Glomerular endothelial cell (primary cell): ENCODE measurements around the gene RNF223. TPM values are rescaled to one million over a fixed set of nuclear protein-coding genes. Genes with fewer than 3 reads are reported as not detected.
"Not testable (repeated sequence)": the region's sequence is repeated elsewhere in the genome, so short reads cannot be mapped to it uniquely, and the experiment has no call there.

Source experiments
- DNase-seq: peaks from one replicate; pipeline ENCODE4 v3.0.0-alpha.2; 2011; ENCODE audit warnings: low read depth, low spot score; ENCODE audit errors: extremely low read depth
- total RNA-seq: library from RNA; depleted of rRNA; stranded (reverse); fragments of >200 nt; gene quantifications from 2 replicates; pipeline ENCODE4 v1.2.3, GENCODE V29; 2015

RNF223 gene
- total RNA-seq, 1 donor from 2014 or later, result not detected

DNA sequence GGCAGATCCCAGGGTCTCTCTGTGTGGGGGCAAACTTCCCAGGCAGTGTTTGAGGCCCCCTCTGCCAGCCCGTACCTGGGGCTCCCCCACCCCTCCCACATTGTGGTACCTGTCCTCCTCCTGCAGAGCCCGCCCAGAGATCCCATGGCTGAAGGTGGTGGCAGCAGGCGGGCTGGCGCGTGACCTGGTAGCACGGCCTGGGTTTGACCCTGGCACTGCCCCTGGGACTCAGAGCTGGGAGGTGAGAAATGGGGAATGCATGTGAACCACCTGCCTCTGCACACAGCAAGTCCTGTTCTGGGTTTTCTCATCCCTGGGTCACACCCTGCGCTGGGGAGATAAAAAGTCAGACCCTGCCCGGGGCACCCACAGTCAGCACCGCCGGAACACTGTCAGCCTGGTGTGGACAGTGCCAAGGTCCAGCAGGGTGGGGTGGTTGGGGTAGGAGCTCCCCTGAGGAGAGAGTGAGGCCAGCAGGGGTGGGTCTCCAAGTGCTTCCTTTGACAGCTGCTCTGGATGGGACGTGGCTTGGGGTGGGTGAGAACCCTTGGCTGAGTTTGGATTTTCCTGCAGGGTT lies 42.4 kb downstream of the RNF223 start:
- no peak for DNase-seq

DNA sequence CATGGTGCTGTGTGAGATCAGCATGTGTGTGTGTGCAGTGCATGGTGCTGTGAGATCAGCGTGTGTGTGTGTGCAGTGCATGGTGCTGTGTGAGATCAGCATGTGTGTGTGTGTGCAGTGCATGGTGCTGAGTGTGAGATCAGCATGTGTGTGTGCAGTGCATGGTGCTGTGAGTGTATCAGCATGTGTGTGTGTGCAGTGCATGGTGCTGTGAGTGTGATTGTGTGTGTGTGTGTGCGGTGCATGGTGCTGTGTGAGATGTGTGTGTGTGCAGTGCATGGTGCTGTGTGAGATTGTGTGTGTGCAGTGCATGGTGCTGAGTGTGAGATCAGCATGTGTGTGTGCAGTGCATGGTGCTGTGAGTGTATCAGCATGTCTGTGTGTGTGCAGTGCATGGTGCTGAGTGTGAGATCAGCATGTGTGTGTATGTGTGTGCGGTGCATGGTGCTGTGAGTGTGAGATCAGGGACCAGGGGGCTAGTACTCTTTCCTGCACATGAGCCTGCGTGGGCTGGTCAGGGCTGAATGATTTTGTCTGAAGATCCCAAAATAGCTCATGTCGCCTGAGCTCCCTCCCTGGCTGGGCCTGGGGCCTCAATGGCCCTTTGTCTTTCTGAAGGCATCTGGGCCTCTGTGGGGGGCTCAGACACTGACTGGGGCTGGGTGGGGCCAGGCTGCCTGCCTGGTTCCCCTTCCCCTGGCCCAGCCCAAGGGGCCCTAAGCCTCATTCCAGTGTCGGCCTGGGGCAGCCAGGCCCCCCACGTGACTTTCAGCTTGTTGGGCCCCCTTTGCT lies 43.0 kb downstream of the RNF223 start:
- not testable (repeated sequence) for DNase-seq

DNA sequence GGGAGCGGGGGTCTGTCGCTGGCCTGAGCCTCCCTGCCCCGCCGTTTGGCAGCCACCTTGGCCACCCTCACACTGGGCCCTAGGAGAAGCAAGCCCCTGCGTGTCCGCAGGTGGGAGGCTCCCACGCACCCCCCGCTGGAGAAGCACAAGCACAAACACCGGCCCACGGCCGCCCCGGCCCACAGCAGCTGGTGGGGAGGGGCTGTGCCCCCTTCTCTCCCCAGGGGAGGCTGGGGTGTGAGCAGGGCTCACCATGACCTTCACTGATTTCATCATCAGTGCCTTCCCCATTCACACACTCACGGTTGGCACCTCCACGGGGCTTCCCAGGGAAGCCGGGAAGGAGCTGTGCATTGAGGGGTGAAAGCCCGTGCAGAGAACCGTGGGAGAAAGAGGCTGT lies 46.3 kb downstream of the RNF223 start:
- DNase-seq, result no peak

DNA sequence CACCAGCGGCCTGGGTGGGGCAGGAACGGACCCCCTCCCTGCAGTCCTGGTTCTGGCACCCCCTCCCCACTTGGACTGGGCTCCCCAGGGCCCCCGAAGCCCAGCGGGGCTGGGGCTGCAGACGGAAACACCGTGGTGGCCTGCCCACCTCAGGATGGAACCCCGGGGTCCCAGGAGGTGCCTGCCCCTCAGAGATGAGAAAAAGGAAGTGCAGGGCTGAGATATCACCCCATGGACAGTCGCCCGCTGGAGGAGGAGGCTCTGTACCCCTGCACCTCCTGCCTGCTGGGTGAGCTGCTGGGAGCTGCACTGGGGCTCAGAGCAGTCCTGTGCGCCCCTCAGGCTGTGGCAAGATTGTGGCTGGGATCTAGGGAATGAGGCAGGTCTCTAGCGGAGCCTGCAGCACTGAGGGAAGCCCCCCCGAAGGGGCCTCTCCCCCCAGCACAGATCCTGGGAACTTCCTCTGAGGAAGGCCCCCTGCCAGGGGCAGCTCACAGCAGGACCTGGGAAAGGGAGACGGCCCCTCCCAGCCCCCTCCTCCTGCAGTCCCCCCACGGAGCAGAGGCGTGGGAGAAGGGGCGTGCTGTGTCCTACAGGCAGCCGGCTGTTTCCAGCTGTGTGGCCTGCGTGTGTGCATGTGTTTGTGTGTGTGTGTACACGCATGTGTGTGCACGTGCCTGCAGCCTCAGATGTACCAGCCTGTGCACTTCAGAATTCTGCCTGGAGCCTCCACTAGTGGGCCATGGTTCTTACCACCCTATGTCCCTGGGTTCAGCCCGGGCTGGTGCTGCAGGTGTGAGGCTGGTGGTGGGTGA lies 47.3 kb downstream of the RNF223 start:
- no peak for DNase-seq

DNA sequence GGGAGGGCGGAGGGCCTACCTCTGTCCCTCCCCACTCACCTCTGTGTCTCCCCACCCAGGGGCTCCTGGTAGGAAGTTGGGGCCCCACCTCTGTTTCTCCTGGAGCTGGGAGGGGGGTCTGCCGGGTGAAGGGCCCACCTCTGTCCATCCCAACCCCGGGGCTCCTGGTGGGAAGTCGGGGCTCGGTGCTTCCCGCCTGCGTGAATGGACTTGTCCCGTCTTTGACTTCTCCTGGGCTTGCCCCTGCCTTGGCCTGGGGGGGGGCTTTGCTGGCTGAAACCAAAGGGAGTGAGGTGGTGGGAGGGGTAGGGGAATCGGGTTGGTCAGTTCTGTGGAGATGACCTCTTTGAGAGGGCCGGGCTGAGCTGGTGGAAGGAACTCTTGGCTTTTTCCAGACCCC lies 48.4 kb downstream of the RNF223 start:
- no peak for DNase-seq

DNA sequence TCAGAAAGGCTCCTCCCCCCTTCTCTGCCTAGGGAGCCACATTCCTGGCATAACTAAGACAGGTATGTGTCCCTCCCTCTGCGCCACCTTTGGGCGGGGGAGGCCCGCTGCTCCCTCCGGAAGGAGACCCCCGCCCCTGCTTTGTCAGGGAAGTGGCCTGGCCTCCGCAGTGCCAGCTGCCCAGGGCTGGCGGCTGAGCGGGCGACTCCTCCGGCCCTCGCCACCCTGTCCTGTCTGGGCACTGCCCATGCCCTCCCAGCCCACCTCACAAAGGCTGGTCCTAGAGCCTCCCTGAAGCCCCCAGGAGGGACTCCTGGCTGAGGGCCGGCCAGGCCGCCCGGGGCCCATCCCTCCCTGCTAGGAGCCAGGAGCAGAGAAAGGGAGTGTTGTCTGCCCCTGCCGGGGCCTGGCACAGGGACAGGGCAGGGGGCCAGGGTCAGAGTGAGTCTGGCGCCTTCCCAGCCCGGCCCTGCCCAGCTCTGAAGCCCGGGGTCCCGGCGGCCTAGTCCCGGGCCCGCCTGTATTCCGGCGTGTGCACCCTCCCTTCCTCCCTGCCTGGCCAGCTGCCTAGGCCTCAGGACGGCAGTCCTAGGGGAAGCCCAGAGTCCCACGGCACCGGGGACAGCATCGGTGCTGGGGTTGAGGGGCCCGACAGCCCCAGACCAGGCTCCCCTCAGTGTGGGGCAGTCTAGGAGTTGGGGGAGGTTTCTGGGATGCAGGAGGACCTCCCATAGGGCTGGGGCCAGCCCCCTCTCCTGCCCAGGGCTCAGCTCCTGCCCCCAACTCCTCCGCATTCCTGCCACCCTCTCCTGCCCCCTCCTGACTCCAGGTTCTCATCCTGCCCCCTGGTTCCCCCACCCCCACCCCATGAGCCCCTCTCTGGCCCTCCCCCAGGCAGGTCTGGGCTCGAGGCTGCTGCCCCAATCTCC lies 49.1 kb downstream of the RNF223 start:
- no peak for DNase-seq

DNA sequence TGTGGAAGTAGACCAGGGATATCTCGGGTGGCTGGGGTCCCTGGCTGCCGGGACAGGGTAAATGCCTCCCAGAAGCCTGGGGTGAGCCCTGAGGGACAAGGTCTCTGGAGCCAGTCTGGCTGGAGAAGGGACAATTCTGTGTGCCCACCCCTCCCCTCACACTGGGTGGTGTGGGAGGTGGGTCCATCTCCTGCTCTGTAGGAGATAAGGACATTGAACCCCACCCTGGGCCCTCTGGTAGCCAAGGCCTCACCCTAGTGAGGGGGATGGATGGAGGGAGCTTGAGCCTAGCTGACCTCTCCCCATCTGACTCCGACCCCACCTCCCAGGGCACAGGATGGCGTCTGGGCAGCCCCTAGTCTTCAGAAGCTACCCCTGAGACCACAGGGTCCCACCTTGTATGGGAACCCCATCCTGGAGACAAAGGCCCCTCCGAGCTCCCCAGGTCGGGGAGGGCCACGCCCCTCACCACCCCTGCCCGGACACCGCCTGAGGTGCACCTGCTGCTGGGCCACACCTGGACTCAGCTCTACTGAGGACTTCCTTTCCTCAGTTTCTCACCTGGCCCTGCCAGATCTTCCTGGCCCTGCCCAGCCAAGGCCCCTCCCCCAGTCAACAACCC lies 49.8 kb downstream of the RNF223 start:
- DNase-seq, result no peak

DNA sequence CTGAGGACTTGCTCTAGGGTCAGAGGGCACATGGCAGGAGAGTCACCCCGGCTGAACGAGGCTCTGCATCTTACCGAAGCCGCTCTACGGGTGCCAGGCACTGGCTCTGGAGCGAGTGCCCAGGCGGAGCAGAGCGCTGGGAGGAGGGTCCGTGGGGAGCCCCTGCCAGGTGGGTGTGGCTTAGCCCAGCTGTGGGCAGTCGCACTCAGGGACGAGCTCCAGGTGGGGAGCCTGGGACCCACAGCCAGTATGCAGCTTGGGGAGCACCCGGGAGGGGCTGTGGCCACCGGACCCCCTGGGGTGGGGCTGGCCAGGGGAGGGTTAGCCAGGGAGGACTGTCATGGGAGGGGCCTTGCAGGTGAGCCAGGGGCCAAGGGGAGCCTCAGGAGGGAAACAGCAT lies 50.4 kb downstream of the RNF223 start:
- no peak for DNase-seq

DNA sequence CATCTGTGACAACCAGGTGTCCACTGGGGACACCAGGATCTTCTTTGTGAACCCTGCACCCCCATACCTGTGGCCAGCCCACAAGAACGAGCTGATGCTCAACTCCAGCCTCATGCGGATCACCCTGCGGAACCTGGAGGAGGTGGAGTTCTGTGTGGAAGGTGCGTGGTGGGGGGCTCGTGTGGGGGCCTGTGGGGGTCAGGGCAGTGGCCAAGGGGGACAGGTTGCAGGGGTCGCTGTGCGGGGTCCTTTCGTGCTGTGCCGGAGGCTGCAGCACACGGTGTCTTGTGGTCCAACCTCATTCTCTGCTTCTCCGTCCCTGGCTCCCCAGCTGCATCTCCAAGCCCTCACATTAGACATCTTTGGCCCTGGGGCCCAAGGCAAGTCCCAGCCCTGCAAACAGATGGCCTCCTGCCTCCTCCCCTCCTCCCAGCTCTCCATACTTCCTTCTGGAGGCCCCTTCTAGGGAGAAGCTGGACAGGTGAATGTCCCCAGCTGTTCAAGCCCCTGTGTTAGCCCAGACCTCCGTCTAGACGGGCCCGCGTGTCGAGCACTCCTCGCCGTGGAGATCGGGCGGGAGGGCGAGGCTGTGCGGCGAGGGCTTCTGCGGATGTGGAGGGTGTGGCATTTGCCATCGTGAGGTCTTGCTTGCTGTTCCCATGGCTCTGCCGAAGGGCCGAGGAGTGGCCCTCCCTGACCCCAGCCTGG lies 51.6 kb downstream of the RNF223 start:
- DNase-seq, result no peak

DNA sequence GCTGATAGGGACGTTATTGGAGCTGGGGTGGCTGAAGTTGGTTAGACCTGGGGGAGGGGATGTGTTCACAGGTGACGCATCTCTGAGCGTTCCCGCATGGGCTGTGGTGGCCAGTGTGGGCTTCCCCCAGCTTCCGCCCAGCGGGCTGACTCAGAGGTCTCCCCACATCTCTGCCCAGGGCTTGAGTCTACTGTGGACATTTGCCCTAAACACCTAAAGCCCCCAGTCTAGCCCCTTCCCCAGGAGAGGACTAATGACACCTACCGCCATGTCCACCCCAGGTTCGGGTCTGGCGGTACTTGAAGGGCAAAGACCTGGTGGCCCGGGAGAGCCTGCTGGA lies 52.2 kb downstream of the RNF223 start:
- no peak for DNase-seq

DNA sequence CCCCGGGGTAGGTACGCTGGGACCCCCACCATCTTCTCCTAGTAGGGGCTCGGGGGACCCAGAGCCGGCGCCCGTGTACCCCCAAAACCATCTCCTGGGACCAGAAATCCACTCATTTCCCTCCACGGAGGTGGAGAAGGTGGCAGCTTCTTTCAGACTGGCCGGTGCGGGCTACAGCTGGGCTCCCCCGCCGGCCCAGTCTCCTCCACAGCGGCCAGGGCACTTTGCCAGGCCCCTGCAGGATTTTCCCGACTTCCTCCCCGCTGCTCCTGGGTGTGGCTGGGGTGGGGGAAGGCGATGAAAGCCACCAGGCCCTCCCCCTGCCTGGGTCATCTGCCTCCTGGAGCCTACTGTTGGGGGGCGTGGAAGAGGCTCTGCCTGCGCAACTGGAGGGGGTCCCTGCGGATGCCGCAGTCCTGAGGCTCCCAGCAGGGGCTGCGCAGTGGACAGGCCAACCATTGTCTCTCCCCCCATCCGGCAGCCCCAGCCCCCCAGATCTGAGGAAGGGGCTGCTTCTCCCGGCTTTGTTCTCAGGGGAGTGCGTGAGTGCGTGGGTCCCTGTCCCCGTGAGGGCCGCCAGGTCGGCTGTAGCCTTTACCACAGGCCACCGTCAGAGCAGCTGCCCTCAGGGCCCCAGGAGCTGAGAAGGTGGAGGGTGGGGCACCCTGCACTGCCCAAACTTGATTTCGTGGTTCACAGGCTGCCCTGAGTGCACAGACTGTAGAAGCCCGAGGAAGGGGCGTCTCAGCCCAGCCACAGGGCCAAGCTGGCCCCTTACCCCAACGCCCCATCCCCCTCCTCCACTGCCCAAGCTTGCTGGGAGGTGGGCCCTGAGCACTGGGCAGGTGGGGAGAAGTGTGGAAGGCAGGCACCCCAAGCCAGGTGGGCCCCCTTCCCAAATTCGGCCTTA lies 52.8 kb downstream of the RNF223 start:
- DNase-seq, result no peak

Other genes with a start within 250 kb of the RNF223 start
- gene SAMD11, start 150.4 kb downstream of the RNF223 start, total RNA-seq, result 2.0 TPM in 1 of 2 replicates, not detected in the other
- gene NOC2L, start 115.0 kb downstream of the RNF223 start, total RNA-seq, result 73.8 and 73.9 TPM in 2 replicates
- 11.7 and 21.1 TPM in 2 replicates for gene KLHL17, start 113.7 kb downstream of the RNF223 start, total RNA-seq
- gene PLEKHN1, start 107.8 kb downstream of the RNF223 start, total RNA-seq, result 1.4 and 2.0 TPM in 2 replicates
- not detected in 2 replicates for gene PERM1, start 92.2 kb downstream of the RNF223 start, total RNA-seq
- gene HES4, start 74.2 kb downstream of the RNF223 start, total RNA-seq, result 90.3 and 219 TPM in 2 replicates
- gene ISG15, start 60.8 kb downstream of the RNF223 start, total RNA-seq, result 196 and 518 TPM in 2 replicates
- gene AGRN, start 54.2 kb downstream of the RNF223 start, total RNA-seq, result 306 and 382 TPM in 2 replicates
- gene C1orf159, start 41.8 kb upstream of the RNF223 start, total RNA-seq, result 13.5 and 32.1 TPM in 2 replicates
- not detected in 2 replicates for gene TTLL10, start 99.6 kb upstream of the RNF223 start, total RNA-seq
- 0.58 TPM in 1 of 2 replicates, not detected in the other for gene TNFRSF18, start 132.3 kb upstream of the RNF223 start, total RNA-seq
- 5.6 and 58.5 TPM in 2 replicates for gene TNFRSF4, start 139.8 kb upstream of the RNF223 start, total RNA-seq
- 272 and 308 TPM in 2 replicates for gene SDF4, start 157.7 kb upstream of the RNF223 start, total RNA-seq
- 47.9 and 63.4 TPM in 2 replicates for gene B3GALT6, start 157.9 kb upstream of the RNF223 start, total RNA-seq
- gene C1QTNF12, start 172.4 kb upstream of the RNF223 start, total RNA-seq, result 0.76 and 1.7 TPM in 2 replicates
- gene UBE2J2, start 199.5 kb upstream of the RNF223 start, total RNA-seq, result 44.4 and 80.3 TPM in 2 replicates
- gene SCNN1D, start 206.1 kb upstream of the RNF223 start, total RNA-seq, result 0.34 and 1.4 TPM in 2 replicates
- 33.6 and 62.4 TPM in 2 replicates for gene ACAP3, start 233.6 kb upstream of the RNF223 start, total RNA-seq
- 32.1 and 36.2 TPM in 2 replicates for gene PUSL1, start 234.3 kb upstream of the RNF223 start, total RNA-seq